Measurements from ENCODE around the gene SULF2. TPM values are rescaled to one million over a fixed set of nuclear protein-coding genes. Genes with fewer than 3 reads are reported as not detected.
A peak's percentile ranks its signal among the peaks of the same experiment; 100 is the strongest.

SULF2 gene
- total and polyA plus RNA-seq, 2 donors (not counting 1 experiment from before 2014, with no cell fraction given), result 1.2 to 1.7 TPM

- Histone ChIP-seq H4K20me1 (ENCODE audit: control insufficient read depth, insufficient read depth, low read length, poor library complexity, severe bottlenecking) (no peaks in the 10 kb centered on the region), H3K4me2 (replicated peaks; ENCODE audit: low read depth, low read length, poor library complexity, severe bottlenecking) (peak overlapping the region; percentile 88), H3K4me3 (ENCODE audit: control extremely low read depth in 1 of 5, extremely low read depth in 1 of 5, insufficient read depth in 1 of 5, low read depth in 2 of 5, low read length in 4 of 5) (peak overlapping the region; percentile 24 to 79 (median 54)), H3K27me3 (replicated peaks in 1 of 4; ENCODE audit: control extremely low read depth in 1 of 4, control insufficient read depth in 3 of 4, insufficient read depth in 4 of 4, low read length in 3 of 4) (peaks cover 0 to 46% (median 25%) of the 10 kb centered on the region in 4 experiments), H3K9me3 (ENCODE audit: control extremely low read depth in 1 of 3, control insufficient read depth in 2 of 3, insufficient read depth in 1 of 3, low read length in 2 of 3) (no peaks in the 10 kb centered on the region), H2AFZ (ENCODE audit: insufficient read depth, low read depth, low read length, poor library complexity, severe bottlenecking) (peak overlapping the region; percentile 69), H3K27ac (ENCODE audit: low read length in 2 of 2) (no peak overlapping the region), H3K9ac (ENCODE audit: low read length) (peak overlapping the region; percentile 67), H3K79me2 (ENCODE audit: control insufficient read depth, insufficient read depth, low read length) (no peaks in the 10 kb centered on the region), H3K4me1 (ENCODE audit: control insufficient read depth in 2 of 2, insufficient read depth in 2 of 2, low read length in 2 of 2) (peaks cover 19 to 25% of the 10 kb centered on the region in 2 donors), H3K36me3 (replicated peaks in 1 of 2; ENCODE audit: control extremely low read depth in 1 of 2, control insufficient read depth in 1 of 2, extremely low read depth in 1 of 2, insufficient read depth in 2 of 2, low read length in 1 of 2) (peaks cover 0 to 1% of the 10 kb centered on the region in 2 experiments)
- DNase-seq (peak; percentile 71), ATAC-seq (ENCODE audit: low read depth) (peak; percentile 67)
- peak overlapping the region; percentile 89 for H3K4me3 Mint-ChIP-seq
- no peaks in the 10 kb centered on the region for H3K9me3 Mint-ChIP-seq (ENCODE audit: insufficient read depth)
- TF ChIP-seq CTCF (IDR thresholded peaks at IDR 0.05) (peak; percentile 64), EZH2 (IDR thresholded peaks at IDR 0.05; ENCODE audit: borderline replicate concordance, insufficient read depth, low read depth, low read length, poor library complexity, severe bottlenecking) (no peak)
- H3K27ac Mint-ChIP-seq, result no peak overlapping the region
- peaks cover 58% of the 10 kb centered on the region for H3K27me3 Mint-ChIP-seq
- 2% methylated on average over 80 of the region's 86 CpGs for WGBS (ENCODE audit: insufficient coverage)
- H3K4me1 Mint-ChIP-seq, result peaks cover 23% of the 10 kb centered on the region
- POLR2A ChIA-PET, result interaction anchor here (0.7 kb wide), 1 partner anchor 116 kb away, joined by 4 read pairs; no protein-coding TSS in a partner anchor
- CTCF ChIA-PET, result interaction anchor here (0.6 to 2.7 kb wide), 13 partner anchors 8 to 838 kb away, joined by 3 to 49 read pairs (median 4); no protein-coding TSS in a partner anchor
- intact Hi-C loops (cut with micrococcal nuclease), result loop anchor here (1.0 to 2.0 kb wide), 3 partner anchors 60 to 835 kb away; no protein-coding TSS in a partner anchor
These were observed 828 bp upstream of the SULF2 start for GRCh38 chr20:47785854-47786764.
